Measurements from ENCODE around the gene GBE1.

DNA sequence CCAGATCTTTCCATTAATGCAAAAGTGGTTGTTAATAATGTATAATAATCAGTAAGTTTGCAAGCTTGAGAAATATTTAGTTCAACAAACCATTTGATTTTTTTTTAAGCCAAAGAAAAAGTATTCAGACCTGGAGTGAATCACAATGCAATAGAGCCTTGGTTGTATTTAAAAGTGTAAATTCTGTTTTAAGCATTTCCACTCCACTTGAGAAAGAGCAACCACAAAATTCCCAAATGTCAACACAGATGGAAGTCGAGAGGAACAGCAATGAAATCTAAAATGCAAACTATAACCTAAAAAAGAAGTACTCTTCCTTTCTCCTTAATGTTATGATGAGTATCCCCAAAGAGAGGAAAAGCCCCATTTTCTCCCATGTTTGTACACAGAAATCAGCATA lies 20.2 kb downstream of the GBE1 start:
- TF ChIP-seq, protein P1, sequence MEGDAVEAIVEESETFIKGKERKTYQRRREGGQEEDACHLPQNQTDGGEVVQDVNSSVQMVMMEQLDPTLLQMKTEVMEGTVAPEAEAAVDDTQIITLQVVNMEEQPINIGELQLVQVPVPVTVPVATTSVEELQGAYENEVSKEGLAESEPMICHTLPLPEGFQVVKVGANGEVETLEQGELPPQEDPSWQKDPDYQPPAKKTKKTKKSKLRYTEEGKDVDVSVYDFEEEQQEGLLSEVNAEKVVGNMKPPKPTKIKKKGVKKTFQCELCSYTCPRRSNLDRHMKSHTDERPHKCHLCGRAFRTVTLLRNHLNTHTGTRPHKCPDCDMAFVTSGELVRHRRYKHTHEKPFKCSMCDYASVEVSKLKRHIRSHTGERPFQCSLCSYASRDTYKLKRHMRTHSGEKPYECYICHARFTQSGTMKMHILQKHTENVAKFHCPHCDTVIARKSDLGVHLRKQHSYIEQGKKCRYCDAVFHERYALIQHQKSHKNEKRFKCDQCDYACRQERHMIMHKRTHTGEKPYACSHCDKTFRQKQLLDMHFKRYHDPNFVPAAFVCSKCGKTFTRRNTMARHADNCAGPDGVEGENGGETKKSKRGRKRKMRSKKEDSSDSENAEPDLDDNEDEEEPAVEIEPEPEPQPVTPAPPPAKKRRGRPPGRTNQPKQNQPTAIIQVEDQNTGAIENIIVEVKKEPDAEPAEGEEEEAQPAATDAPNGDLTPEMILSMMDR (IDR thresholded peaks at IDR 0.05): no peak
- TF ChIP-seq EZH2 (IDR thresholded peaks at IDR 0.05): no peak

Measured in neural progenitor cell (in vitro differentiated cells).